ENCODE data around the gene P2RY14.
A peak's percentile ranks its signal among the peaks of the same experiment; 100 is the strongest.

P2RY14 gene

GRCh38 chr3:151300539-151300938 lies 22.2 kb upstream of the P2RY14 start:
- DNase-seq = no peak

- peak in 1 of 2 experiments; percentile 17 for DNase-seq
Observed at GRCh38 chr3:151299006-151299405, 20.7 kb upstream of the P2RY14 start.

- DNase-seq = no peak
Observed at GRCh38 chr3:151297429-151297828, 19.1 kb upstream of the P2RY14 start.

GRCh38 chr3:151296226-151296625 lies 17.9 kb upstream of the P2RY14 start:
- DNase-seq = no peak

GRCh38 chr3:151293127-151293526 lies 14.8 kb upstream of the P2RY14 start:
- DNase-seq = no peak

GRCh38 chr3:151290673-151291072 lies 12.3 kb upstream of the P2RY14 start:
- DNase-seq = peak in 1 of 2 experiments; percentile 36

GRCh38 chr3:151289445-151289844 lies 11.1 kb upstream of the P2RY14 start:
- DNase-seq = no peak

GRCh38 chr3:151285940-151286339 lies 7.6 kb upstream of the P2RY14 start:
- DNase-seq = no peak

GRCh38 chr3:151283907-151284461 lies 5.6 kb upstream of the P2RY14 start:
- no peak for DNase-seq

GRCh38 chr3:151283387-151283786 lies 5.0 kb upstream of the P2RY14 start:
- DNase-seq = no peak

GRCh38 chr3:151282921-151283320 lies 4.6 kb upstream of the P2RY14 start:
- DNase-seq = peak; percentile 42 to 62

- no peak for DNase-seq
Observed at GRCh38 chr3:151281671-151282324, 3.5 kb upstream of the P2RY14 start.

GRCh38 chr3:151276687-151277042 lies 1.7 kb downstream of the P2RY14 start:
- DNase-seq = no peak

GRCh38 chr3:151276038-151276686 lies 2.2 kb downstream of the P2RY14 start:
- no peak for DNase-seq

- DNase-seq = peak in 1 of 2 experiments; percentile 56
Observed at GRCh38 chr3:151275091-151275490, 3.3 kb downstream of the P2RY14 start.

GRCh38 chr3:151269631-151270030 lies 8.7 kb downstream of the P2RY14 start:
- no peak for DNase-seq

- DNase-seq = no peak
Observed at GRCh38 chr3:151268267-151269235, 9.8 kb downstream of the P2RY14 start.

- no peak for DNase-seq
Observed at GRCh38 chr3:151267066-151267465, 11.3 kb downstream of the P2RY14 start.

- no peak for DNase-seq
Observed at GRCh38 chr3:151265866-151266265, 12.5 kb downstream of the P2RY14 start.

GRCh38 chr3:151265166-151265565 lies 13.2 kb downstream of the P2RY14 start:
- no peak for DNase-seq

GRCh38 chr3:151264605-151265004 lies 13.7 kb downstream of the P2RY14 start:
- no peak for DNase-seq

GRCh38 chr3:151262871-151263525 lies 15.3 kb downstream of the P2RY14 start:
- peak; percentile 65 to 86 for DNase-seq

- no peak for DNase-seq
Observed at GRCh38 chr3:151259664-151260063, 18.7 kb downstream of the P2RY14 start.
